Stimulated activated naive CD8-positive, alpha-beta T cell treated with anti-CD3 and anti-CD28 coated beads, Interleukin-15, Interleukin-2, amounts not matched to agents 100 ng/mL and 50 ng/mL, for 24 hours (primary cell): Measurements from ENCODE around the gene NPBWR2.

Experiments used
- H3K27ac Mint-ChIP-seq: one replicate; pipeline ENCODE4 v1.8.0; 2021; ENCODE audit warnings: mild to moderate bottlenecking, mixed read lengths
- H3K27me3 Mint-ChIP-seq: one replicate; pipeline ENCODE4 v1.8.0; 2021; ENCODE audit warnings: mixed read lengths
- H3K36me3 Mint-ChIP-seq: one replicate; pipeline ENCODE4 v1.8.0; 2021; ENCODE audit warnings: low read depth, mixed read lengths
- H3K4me1 Mint-ChIP-seq: one replicate; pipeline ENCODE4 v1.8.0; 2021; ENCODE audit warnings: low read depth, mixed read lengths
- H3K4me3 Mint-ChIP-seq: one replicate; pipeline ENCODE4 v1.8.0; 2021; ENCODE audit warnings: mild to moderate bottlenecking, mixed read lengths
- H3K9me3 Mint-ChIP-seq: one replicate; pipeline ENCODE4 v1.8.0; 2021; ENCODE audit warnings: mixed read lengths

NPBWR2 gene

GRCh38 chr20:64080013-64080812, 27.2 kb downstream of the NPBWR2 start, which contains the start of gene OPRL1:
TSS of gene OPRL1 (plus strand) at chr20:64080082. CDS start at chr20:64092721, 12,639 bp downstream.
- H3K27ac Mint-ChIP-seq = peak within 1 kb of the TSS; percentile 83
- peak within 1 kb of the TSS; percentile 90 for H3K4me3 Mint-ChIP-seq
- no peaks in the 10 kb centered on the region for H3K9me3 Mint-ChIP-seq
- H3K27me3 Mint-ChIP-seq = peaks cover 11% of the 10 kb centered on the region
- H3K4me1 Mint-ChIP-seq = peaks cover 45% of the 10 kb centered on the region
- no peaks in the 10 kb centered on the region for H3K36me3 Mint-ChIP-seq

GRCh38 chr20:64079273-64080012, 27.9 kb downstream of the NPBWR2 start, which contains the start of gene RGS19:
TSS of gene RGS19 (minus strand) at chr20:64079518. CDS start at chr20:64076886, 2,632 bp downstream.
- H3K27ac Mint-ChIP-seq = peak within 1 kb of the TSS; percentile 83
- peaks cover 44% of the 10 kb centered on the region for H3K4me1 Mint-ChIP-seq
- peaks cover 9% of the 10 kb centered on the region for H3K27me3 Mint-ChIP-seq
- H3K36me3 Mint-ChIP-seq = no peaks in the 10 kb centered on the region
- peak within 1 kb of the TSS; percentile 90 for H3K4me3 Mint-ChIP-seq
- no peaks in the 10 kb centered on the region for H3K9me3 Mint-ChIP-seq

- no peaks in the 10 kb centered on the region for H3K36me3 Mint-ChIP-seq
Measured at GRCh38 chr20:64078934-64079272, 28.5 kb downstream of the NPBWR2 start.

GRCh38 chr20:64077876-64078551, 29.4 kb downstream of the NPBWR2 start:
- Mint-ChIP-seq H3K4me1 (peaks cover 37% of the 10 kb centered on the region), H3K36me3 (no peaks in the 10 kb centered on the region), H3K27ac (peak overlapping the region; percentile 83), H3K4me3 (peak overlapping the region; percentile 90), H3K27me3 (peaks cover 6% of the 10 kb centered on the region), H3K9me3 (no peaks in the 10 kb centered on the region)

More at GRCh38 chr20:64078934-64079272, 28.5 kb downstream of the NPBWR2 start:
- Mint-ChIP-seq H3K27ac (peak overlapping the region; percentile 83), H3K4me1 (peaks cover 40% of the 10 kb centered on the region), H3K4me3 (peak overlapping the region; percentile 90), H3K9me3 (no peaks in the 10 kb centered on the region), H3K27me3 (peaks cover 6% of the 10 kb centered on the region)

GRCh38 chr20:64077541-64077875, 29.9 kb downstream of the NPBWR2 start:
- H3K27ac Mint-ChIP-seq = peak overlapping the region; percentile 83
- H3K36me3 Mint-ChIP-seq = no peaks in the 10 kb centered on the region
- H3K27me3 Mint-ChIP-seq = peaks cover 6% of the 10 kb centered on the region
- H3K4me1 Mint-ChIP-seq = peaks cover 32% of the 10 kb centered on the region
- H3K4me3 Mint-ChIP-seq = peak overlapping the region; percentile 90
- no peaks in the 10 kb centered on the region for H3K9me3 Mint-ChIP-seq

- Mint-ChIP-seq H3K4me1 (peaks cover 28% of the 10 kb centered on the region), H3K4me3 (peak overlapping the region; percentile 90), H3K27ac (peak overlapping the region; percentile 83), H3K9me3 (no peaks in the 10 kb centered on the region), H3K27me3 (peaks cover 4% of the 10 kb centered on the region), H3K36me3 (no peaks in the 10 kb centered on the region)
Measured at GRCh38 chr20:64077094-64077493, 30.3 kb downstream of the NPBWR2 start.

GRCh38 chr20:64076061-64076997, 31.0 kb downstream of the NPBWR2 start:
- H3K4me3 Mint-ChIP-seq = peak overlapping the region; percentile 90
- no peak overlapping the region for H3K27ac Mint-ChIP-seq
- no peaks in the 10 kb centered on the region for H3K36me3 Mint-ChIP-seq
- H3K9me3 Mint-ChIP-seq = no peaks in the 10 kb centered on the region
- H3K27me3 Mint-ChIP-seq = no peaks in the 10 kb centered on the region
- H3K4me1 Mint-ChIP-seq = peaks cover 24% of the 10 kb centered on the region

- no peaks in the 10 kb centered on the region for H3K36me3 Mint-ChIP-seq
- H3K27ac Mint-ChIP-seq = no peak overlapping the region
- peaks cover 21% of the 10 kb centered on the region for H3K4me1 Mint-ChIP-seq
- no peaks in the 10 kb centered on the region for H3K27me3 Mint-ChIP-seq
- no peaks in the 10 kb centered on the region for H3K9me3 Mint-ChIP-seq
- H3K4me3 Mint-ChIP-seq = no peak overlapping the region
Measured at GRCh38 chr20:64075556-64075955, 31.8 kb downstream of the NPBWR2 start.

GRCh38 chr20:64074963-64075362, 32.4 kb downstream of the NPBWR2 start:
- H3K36me3 Mint-ChIP-seq = no peaks in the 10 kb centered on the region
- H3K4me1 Mint-ChIP-seq = peaks cover 19% of the 10 kb centered on the region
- H3K27ac Mint-ChIP-seq = no peak overlapping the region
- H3K9me3 Mint-ChIP-seq = no peaks in the 10 kb centered on the region
- no peaks in the 10 kb centered on the region for H3K27me3 Mint-ChIP-seq
- no peak overlapping the region for H3K4me3 Mint-ChIP-seq

GRCh38 chr20:64074184-64074789, 33.1 kb downstream of the NPBWR2 start:
- Mint-ChIP-seq H3K27me3 (no peaks in the 10 kb centered on the region), H3K4me1 (peaks cover 19% of the 10 kb centered on the region), H3K36me3 (no peaks in the 10 kb centered on the region), H3K4me3 (no peak overlapping the region), H3K27ac (no peak overlapping the region), H3K9me3 (no peaks in the 10 kb centered on the region)

GRCh38 chr20:64073476-64074183, 33.7 kb downstream of the NPBWR2 start:
- Mint-ChIP-seq H3K27me3 (no peaks in the 10 kb centered on the region), H3K4me1 (peaks cover 13% of the 10 kb centered on the region), H3K4me3 (no peak overlapping the region), H3K36me3 (no peaks in the 10 kb centered on the region), H3K9me3 (no peaks in the 10 kb centered on the region), H3K27ac (no peak overlapping the region)

- Mint-ChIP-seq H3K27ac (no peak overlapping the region), H3K4me1 (peaks cover 11% of the 10 kb centered on the region), H3K36me3 (no peaks in the 10 kb centered on the region), H3K27me3 (no peaks in the 10 kb centered on the region), H3K9me3 (no peaks in the 10 kb centered on the region), H3K4me3 (no peak overlapping the region)
Measured at GRCh38 chr20:64072498-64073063, 34.8 kb downstream of the NPBWR2 start.
